Hepatocyte (in vitro differentiated cells): ENCODE data around the gene KMT5B.

ENCODE experiments used
- CTCF ChIP-seq: fragments of 200-600 bp; sonication (generic); IDR thresholded peaks from 2 replicates; pipeline ENCODE4 v1.5.1; 2016; ENCODE audit warnings: antibody characterized with exemption, mild to moderate bottlenecking; ENCODE audit not compliant: poor library complexity
- EZH2phosphoT487 ChIP-seq: fragments of 200-600 bp; sonication (generic); IDR thresholded peaks from one replicate; pipeline ENCODE4 v1.6.1; 2018; ENCODE audit warnings: antibody characterized with exemption, mild to moderate bottlenecking, low read depth, moderate library complexity; ENCODE audit not compliant: unreplicated experiment, severe bottlenecking

DNA sequence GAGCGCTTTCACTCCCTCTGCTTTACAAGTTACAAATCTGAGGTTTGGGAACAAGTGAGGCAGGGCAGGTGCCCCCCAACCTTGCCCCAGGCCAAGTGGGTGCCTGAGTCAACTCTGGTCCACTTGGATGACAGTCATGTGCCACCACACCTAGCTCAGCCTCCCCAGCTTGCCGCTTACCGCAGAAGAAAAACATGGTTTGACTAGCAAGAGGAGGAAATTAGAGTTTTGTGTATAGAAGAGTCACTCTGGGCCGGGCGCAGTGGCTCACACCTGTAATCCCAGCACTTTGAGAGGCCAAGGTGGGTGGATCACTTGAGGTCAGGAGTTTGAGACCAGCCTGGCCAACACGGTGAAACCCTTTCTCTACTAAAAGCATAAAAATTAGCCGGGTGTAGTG, 64.2 kb downstream of the KMT5B start:
- no peak for TF ChIP-seq CTCF
- TF ChIP-seq EZH2phosphoT487, result no peak
